ENCODE data around the gene ATP8B3.
"Not testable (repeated sequence)": the region's sequence is repeated elsewhere in the genome, so short reads cannot be mapped to it uniquely, and the experiment has no call there.

The ATP8B3 gene

DNA sequence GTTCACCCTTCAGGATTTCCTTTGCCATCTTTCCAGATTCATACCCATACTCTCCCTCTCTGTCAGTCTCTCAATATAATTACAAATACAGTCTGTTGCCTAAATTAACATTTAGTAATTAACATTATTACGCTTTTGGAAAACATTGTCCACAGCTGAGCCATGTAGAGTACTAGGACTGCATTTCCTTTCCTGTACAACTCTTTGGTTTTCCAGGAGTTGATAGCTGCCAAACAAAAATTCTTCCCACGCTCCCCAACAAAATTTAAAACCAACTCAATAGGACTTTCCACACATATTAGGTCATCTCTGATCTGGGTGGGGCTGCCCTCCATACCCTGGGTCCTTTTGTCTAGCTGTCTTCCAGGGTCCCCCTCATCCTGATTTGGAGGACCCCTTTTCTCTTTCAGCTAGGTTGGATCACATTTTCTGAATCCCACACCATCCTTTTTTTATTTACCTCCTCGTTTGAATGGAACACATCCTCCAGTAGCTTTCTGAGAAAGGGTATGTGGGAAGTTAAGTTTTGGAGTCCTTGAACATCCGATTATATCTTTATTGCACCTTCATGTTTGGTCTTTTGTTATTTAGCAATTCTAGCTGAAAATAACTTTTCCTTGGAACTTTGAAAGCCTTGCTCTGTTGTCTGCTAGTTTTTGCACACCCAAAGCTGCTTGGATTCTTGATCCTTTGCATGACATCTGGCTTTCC lies 41.1 kb downstream of the ATP8B3 start:
- DNase-seq (ENCODE audit: low read depth in 2 of 2) = no peak

DNA sequence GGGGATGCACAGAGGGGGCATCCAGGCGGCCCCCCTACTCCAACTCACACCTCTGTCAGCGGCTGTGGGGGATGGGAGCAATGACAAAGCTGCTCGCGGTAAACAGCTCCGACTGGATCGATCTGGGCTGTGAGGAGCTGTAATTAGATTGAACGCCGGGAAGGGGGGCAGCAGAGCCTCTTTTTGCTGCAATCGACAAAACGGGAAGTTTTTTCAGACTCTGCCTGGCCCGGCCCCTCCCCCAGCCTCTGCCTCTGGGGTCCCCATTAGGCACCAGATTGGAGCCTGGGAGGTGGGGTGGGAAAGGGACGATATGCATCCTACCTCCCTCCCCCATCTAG lies 42.5 kb downstream of the ATP8B3 start:
- DNase-seq (ENCODE audit: low read depth in 2 of 2) = no peak

DNA sequence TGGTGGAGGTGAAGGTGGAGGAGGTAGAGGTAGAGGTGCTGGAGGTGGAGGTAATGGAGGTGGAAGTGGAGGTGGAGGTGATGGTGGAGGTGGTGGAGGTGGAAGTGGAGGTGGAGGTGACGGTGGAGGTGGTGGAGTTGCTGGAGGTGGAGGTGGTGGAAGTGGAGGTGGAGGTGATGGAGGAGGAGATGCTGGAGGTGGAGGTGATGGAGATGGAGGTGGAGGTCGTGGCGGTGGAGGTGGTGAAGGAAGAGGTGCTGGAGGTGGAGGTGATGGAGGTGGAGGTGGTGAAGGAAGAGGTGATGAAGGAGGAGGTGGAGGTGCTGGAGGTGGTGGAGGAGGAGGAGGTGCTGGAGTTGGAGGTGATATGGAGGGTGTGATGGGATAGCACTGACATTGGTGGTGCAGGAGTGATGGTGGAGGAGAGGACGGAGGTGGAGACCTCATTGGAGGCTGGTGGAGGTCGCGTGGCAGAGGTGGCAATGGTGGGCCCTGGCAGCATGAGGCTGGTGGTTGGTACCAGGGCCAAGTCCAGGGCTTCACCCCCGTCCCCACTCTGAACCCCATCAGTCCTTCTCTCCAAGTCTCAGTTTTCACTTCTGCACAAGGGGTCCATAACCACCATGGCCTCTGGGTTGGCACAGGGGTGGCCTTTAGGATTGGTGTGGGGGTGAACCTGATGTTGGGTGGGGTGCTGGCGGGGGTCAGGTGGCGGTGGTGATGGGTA lies 43.0 kb downstream of the ATP8B3 start:
- no peak for DNase-seq (ENCODE audit: low read depth in 2 of 2)

DNA sequence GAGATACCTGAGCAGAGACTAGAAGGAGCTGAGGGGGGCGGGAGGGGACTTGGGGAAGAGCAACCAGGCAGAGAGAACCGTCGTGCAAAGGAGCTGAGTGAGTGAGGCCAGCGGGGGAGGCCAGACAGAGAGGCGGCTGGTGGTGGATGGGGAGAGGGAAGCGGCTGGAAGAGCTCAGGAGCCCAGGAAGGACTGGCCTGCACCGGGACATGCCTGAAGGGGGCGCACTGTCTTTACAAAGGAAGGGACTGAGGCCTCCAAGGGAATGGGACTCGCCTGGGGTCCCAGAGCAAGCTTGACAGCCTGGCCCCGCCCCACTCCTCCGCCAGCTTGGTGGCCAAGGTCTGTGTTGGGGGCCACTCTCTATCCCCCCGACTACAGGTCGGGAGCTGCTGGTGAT lies 43.8 kb downstream of the ATP8B3 start:
- DNase-seq (ENCODE audit: low read depth in 2 of 2) = no peak

DNA sequence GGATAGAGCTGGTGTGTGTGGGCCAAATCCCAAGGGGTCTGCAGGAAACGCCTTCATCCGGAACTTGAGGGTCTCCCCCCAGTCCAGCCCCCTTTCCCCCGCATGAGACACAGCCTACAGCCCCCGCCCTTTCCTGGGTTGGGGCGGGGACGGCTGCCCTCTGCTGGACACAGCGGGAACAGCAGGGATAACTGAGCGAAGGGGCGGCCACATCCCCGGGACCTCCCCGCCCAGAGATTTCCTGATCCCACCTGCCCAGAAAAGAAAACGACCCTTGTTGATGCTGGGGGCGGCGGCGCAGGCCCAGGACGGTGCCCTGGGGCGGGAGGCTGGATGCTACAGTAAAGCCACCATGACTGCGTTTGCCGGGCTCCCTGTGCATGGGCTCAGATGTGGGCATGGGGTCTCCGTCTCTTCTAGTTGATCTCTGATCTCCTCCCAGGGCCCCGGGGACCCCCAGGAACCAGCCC lies 44.6 kb downstream of the ATP8B3 start:
- DNase-seq (ENCODE audit: low read depth in 2 of 2) = no peak

- no peak for DNase-seq (ENCODE audit: low read depth in 2 of 2)
Observed at GRCh38 chr19:1766800-1767352, 45.2 kb downstream of the ATP8B3 start.

GRCh38 chr19:1765904-1766799 lies 45.9 kb downstream of the ATP8B3 start:
- no peak for DNase-seq (ENCODE audit: low read depth in 2 of 2)

GRCh38 chr19:1765232-1765903 lies 46.7 kb downstream of the ATP8B3 start:
- DNase-seq (ENCODE audit: low read depth in 2 of 2) = no peak

GRCh38 chr19:1764729-1765128 lies 47.3 kb downstream of the ATP8B3 start:
- DNase-seq (ENCODE audit: low read depth in 2 of 2) = no peak

DNA sequence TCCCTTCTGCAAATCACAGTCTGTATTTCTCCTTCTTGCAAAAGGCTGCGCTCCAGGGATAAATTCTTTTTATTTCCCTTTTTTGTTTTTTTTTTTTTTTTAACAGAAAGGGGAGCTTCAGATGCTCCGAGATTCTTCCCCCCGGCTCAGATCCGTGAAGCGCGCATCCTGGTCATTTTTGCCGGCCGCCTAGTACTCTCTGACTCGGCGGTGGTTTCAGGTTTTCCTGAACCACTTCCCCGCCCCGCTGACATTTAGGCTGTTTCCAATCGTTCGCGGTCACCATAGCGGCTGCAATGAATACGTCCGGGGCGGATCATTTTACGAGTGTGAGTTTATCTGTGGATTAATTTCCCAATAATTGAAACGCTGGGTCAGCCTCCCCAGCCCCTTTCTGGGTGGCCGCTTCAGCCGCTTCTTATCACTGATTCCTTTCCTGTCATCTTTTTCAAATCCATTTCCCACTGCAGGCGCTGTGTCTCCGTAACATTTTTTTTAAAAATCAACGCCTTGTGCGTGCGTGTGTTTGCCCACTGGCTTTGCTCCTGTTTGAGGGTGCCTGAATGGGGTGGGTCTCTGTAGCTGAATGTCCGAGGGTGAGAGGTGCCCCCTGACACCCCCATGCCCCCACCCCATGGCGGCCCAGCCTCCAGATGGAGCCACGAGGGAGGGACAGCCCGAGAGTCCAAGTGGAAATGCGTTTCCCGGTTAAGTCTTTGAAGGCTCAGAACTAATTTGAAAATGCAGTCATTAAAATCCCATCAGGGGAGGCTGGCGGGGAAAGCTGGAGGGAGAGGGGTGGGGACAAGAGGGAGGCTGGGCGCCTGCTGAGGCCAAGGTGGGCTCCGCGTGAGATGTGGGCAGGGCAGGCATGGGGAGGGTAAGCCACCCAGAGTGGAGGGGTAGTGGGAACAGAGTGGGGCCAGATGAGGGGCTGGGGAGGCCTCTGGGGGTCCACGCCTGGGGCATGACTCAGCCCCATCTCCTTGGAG lies 48.1 kb downstream of the ATP8B3 start:
- DNase-seq (ENCODE audit: low read depth in 2 of 2) = no peak

DNA sequence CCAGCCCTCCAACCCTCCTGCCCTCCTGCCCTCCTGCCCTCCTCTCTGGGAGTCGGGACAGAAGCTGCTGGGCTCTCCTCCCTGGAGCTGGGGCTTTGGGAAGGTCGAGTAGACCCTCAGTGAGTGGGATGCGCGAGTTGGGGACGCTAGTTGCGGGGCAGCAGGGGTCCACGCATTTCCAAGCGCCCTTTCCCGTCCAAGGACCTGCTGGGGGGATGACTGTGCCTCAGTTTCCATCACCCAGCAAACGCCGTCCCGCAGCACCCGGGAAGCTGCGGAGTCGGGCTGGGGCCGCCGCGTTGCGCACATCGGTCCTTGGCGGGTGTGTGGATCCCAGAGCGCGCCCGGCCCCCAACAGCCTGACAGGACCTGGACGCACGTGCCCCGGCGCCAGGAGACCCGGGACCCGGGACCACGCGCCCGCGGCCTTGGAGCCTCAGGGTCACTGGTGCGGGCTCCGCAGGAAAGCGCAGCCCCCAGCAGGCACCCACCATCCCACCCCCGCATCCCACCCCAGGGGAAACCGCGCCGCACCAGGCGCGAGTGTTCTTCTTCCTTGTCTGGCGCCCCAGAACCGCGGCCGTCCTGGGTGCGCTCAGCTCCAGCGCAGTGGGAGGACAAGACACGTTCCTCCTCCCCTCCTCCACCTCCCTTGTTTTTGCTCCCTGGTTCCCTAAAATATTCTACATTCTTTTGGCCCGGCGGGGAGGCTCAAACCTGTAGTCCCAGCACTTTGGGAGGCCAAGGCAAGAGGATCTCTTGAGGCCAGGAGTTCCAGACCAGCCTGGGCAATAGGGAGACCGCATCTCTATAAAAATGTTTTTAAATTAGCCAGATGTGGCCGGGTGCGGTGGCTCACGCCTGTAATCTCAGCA lies 49.6 kb downstream of the ATP8B3 start:
- DNase-seq (ENCODE audit: low read depth in 2 of 2) = no peak

DNA sequence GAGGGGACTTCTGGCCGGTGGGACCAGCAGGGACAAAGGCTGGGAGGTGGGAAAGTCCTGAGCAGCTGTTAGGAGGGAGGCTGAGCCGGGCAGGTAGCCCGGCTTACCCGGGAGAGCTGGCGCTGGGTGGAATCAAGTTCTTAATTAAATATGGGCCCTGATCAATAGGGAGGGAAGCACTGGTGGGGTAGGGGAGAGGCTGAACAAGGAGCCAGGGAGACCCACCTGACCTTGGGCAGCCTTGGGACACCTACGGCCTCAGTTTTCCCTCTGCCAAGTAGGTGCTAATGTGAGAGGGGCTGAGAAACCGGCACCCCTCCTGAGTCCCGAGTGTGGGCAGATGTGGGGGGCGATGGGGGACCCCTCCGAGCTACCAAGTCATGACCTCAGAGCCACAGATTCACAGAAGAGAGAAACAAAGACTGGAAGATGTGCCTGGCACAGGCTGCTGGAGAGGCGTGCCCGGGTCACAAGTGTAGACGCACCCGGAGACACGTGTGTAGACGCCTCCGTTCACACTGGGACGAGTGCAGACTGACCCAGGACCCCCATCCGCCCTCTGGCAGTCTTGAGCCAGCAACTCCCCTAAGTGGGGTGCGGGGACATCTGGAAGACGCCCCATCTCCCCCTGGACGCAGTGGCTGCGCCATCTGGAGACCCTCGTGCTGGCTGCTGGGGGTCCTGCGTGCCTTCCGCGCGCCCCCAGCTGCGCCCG lies 50.4 kb downstream of the ATP8B3 start:
- DNase-seq (ENCODE audit: low read depth in 2 of 2) = no peak

DNA sequence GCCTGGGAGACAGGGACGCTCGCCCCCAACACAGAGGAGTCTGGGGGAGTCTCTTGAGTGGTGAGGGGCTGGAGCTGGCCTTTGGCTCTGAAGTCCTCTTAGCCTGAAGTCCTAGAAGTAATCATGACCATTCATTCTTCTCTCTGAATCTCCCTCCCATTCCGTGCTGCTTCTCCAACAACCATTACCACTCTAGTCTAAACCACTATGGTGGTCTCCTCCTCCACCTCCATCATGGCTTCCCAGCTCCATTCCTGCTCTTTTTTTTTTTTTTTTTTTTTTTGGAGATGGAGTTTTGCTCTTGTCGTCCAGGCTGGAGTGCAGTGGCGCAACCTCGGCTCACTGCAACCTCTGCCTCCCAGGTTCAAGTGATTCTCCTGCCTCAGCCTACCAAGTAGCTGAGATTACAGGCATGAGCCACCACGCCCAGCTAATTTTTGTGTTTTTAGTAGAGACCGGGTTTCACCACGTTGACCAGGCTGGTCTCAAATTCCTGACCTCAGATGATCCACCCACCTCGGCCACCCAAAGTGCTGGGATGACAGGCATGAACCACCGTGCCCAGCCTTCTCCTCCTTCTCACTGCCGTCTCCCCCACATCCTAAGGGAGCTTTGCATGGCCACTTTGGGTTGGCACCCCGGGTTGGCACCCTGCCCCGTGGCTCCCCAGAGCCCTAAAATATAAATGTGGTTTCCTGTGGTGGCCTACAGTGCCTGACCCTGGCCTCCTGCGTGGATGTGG lies 51.1 kb downstream of the ATP8B3 start:
- DNase-seq (ENCODE audit: low read depth in 2 of 2) = not testable (repeated sequence)

- no peak for DNase-seq (ENCODE audit: low read depth in 2 of 2)
Observed at GRCh38 chr19:1760020-1760419, 52.1 kb downstream of the ATP8B3 start.

- no peak for DNase-seq (ENCODE audit: low read depth in 2 of 2)
Observed at GRCh38 chr19:1758959-1759903, 52.8 kb downstream of the ATP8B3 start.

DNA sequence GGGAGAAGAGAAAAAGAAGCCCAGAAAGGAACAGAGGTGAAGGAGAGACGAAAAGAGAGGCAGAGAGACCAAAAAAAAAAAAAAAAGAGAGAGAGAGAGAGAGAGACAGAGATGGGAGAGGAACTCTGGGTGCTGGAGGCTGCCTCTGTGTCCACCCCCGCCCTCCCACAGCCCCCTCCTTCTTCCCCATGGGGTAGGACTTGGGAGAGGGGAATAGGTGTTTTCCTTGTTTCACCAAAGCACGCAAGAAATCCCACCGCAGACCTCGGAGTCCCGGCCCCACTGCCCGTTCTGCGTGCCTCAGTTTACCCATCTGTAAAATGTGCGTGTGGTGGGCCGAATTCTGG lies 53.9 kb downstream of the ATP8B3 start:
- no peak for DNase-seq (ENCODE audit: low read depth in 2 of 2)

All from fibroblast of skin of left biceps (primary cell).